GM19193 (cell line): ENCODE data around the gene TRIP13.

Experiments used
- POLR2A ChIP-seq: IDR thresholded peaks from 4 replicates; pipeline ENCODE4 v1.6.1; 2011; ENCODE audit not compliant: insufficient read depth, insufficient read length; ENCODE audit errors: extremely low read depth

The TRIP13 gene

DNA sequence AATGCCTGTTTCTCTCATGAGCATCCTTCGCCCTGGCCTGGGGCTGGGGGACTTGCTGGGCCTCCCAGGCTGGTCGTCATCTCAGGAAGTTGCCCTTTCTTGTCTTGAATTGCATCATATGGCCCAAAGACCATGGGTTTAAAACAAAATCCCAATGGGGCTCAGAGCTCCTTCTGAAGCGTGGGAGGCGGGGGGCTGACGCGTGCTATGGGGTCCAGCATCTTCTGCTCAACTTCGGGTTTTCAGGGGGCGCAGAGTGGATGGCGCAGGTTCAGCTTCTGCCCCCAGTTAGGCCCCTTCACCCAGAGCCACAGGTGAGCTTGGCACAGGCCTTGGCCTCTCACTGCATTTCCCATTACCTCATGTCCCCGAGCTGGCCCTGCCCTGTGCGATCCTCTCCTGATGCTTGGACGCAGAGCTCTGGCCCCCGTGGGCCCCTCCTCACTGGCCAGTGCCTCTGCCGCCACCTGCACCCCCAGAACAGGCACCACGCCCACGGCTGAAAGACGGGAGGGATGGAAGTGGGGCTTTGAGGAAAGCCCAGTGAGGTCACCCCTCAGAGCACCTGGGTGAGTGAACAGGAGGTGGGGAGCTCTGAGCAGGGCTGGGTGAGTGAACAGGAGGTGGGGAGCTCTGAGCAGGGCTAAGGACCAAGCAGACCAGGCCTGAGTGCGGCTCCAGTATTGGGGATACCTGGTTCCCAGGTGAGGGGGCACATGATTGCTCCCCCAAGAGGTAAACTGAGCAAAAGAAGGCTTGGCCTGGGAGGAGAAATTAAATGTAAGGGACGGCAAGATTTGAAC lies 56.0 kb downstream of the TRIP13 start:
- no peak for TF ChIP-seq POLR2A

DNA sequence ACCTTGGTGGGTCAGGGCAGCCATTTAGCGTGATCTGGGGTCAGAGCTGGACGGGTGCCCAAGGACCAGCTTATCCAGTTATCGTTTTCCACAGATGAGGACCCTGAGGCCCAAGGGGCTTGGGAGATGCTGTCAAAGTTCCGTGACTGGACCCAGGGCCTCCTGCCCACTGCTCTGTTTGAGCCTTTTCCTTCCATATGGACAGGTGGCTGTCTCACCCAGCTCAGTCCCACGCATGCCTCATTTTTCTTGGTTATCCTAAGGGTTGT lies 56.5 kb downstream of the TRIP13 start:
- TF ChIP-seq POLR2A, result no peak

- no peak for TF ChIP-seq POLR2A
Observed at GRCh38 chr5:949815-950560, 57.3 kb downstream of the TRIP13 start.

- TF ChIP-seq POLR2A, result no peak
Observed at GRCh38 chr5:951940-952596, 59.4 kb downstream of the TRIP13 start.

- TF ChIP-seq POLR2A, result no peak
Observed at GRCh38 chr5:952597-953271, 60.0 kb downstream of the TRIP13 start.

- TF ChIP-seq POLR2A, result no peak
Observed at GRCh38 chr5:953535-954449, 61.1 kb downstream of the TRIP13 start.

DNA sequence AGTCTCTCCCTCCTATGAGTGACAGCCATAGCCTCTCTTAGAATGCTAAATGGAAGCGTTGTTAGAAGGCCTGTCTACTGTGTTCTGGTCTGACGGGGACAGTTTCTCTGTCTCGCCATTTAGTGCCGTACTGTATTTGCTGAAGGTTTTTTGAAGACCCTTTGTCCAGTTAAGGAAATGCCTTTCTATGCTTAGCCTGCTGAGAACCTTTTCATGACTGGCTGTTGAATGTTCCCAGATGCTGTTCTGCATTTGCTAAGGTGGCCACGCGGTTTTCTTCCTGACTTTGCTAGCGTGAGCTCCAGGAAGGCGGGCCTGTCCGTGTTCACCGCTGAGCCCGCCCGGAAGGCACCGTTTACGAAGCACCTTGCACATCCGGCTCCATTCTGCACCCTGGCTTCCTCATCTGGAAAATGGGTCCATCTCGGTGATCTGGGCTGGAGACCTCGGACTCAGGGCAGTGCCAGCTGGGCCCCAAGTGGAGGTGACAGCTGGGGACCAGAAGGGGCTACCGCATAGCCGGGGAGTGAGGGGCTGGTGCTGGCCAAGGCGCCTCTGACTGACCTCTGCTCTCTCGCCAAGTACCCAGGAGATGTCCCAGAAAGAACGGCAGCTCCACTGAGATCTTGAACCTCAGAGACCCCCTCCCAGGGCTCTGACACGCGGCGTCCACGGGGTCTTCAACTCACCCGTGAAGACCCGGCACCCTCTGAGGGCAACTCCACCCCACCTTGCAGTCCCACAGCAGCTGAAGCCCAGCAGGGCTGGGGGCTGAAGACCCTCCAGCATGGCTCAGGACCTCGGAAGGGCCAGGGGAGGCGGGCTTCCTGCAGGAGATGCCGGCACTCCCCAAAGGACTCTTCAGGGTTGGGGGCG lies 63.4 kb downstream of the TRIP13 start:
- no peak for TF ChIP-seq POLR2A

- no peak for TF ChIP-seq POLR2A
Observed at GRCh38 chr5:956941-957747, 64.5 kb downstream of the TRIP13 start.

DNA sequence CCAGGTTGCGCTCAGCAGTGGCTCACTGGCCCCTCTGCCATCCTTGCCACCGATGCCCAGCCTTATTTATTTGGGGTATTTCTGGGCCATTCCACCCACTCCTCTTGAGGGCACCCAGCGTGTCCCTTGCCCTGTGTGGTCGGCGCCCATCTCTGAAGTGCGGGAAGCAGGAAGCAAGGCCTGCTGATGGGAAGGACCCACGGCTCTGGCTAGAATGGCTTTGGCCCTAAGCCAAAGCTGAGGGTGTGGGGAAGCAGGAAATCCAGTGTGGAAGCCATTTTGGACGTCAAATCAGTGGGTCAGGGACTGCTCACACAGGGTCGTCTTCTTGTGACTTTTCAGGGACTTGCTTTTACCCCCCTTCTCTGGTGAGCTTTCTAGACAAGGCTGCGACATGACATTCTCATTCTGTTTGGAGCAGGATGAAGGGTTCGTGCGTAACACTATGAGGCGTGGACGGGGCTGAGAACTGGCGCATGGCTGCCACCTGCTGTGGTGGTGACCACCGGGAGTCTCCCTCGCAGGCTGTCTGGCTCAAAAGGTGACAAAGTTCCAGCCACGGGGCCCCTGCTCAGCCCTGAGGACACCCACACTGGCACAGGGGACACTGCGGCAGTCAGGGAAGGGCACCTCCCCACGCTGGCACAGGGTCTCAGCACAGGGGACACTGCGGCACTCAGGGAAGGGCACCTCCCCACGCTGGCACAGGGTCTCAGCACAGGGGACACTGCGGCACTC lies 65.2 kb downstream of the TRIP13 start:
- TF ChIP-seq POLR2A, result no peak

DNA sequence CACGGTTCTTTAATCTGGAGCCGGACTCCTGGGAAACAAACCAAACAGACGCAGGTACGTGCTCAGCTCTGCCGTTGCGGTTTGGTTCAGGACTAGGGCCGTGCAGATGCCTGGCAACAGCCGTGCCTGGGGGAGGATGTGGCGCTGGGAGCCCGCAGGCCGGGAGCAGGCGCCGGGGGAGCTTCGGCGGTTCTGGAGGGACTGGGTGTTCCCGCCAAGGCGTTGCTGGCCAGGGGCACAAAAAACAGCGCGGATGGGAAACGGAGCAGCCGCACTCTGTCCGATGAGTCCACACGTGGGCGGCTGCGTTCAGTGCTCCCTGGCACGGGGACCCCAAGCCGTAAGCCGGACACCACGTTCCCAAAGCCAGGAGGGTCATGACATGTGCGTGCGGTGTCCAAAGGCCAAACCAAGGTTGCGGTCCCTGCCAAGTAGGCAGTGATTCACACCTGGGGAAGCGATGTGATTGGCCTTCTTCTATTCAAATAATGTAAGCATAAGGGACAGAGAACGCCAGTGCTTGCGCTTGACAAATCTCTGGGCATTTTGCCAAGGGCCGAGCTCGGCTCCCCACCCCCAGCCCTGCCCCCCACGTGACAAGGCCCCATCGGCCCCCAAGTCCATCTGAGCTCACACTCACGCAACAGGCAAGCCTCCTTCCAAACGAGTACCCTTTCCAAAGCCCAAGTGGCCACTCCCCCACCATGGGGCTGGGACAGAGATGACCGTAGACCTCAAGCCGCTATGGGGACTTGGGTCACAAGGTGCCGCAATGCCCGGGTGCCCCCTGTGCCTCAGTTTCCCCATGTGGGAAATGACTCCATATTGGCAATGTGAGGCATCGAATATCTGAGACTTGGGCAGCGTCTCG lies 66.3 kb downstream of the TRIP13 start:
- no peak for TF ChIP-seq POLR2A
